Gastroesophageal sphincter (tissue), 3 donors: ENCODE data around the gene GABBR2.

Experiments
- POLR2A ChIP-seq, 2 donors: fragments of 450-650 bp; IDR thresholded peaks; one replicate each; pipeline ENCODE4 v1.6.1; 2017; ENCODE audit warnings: antibody characterized with exemption in 2 of 2, mild to moderate bottlenecking in 2 of 2, moderate library complexity in 1 of 2
- TF ChIP-seq, protein P1 (sequence below), 4 experiments: fragments of 200-600 bp in 2 of 4; fragments of 450-650 bp in 2 of 4; sonication (generic) in 1 of 4; IDR thresholded peaks; one replicate each; pipeline ENCODE4 v1.5.1; 2017 to 2019; ENCODE audit warnings: antibody characterized with exemption in 4 of 4, mild to moderate bottlenecking in 2 of 4, moderate library complexity in 2 of 4

DNA sequence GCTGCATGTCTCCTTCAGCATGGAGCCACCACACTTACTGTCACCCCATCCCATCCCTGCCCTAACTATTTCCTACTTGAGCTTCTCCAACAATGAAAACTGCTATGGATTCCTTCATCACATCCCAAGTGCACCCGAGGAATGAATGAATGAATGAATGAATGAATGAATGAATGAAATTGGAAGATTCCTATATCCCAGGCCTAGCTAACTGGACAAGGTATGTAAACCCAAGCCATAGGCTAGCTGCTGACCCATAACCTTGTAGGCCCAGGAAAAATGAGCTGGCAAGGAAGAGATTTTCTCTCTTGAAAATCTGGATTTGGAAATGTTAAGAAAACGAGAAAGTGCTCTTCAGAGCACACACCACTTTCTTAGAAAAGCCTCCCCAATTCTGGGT, 97.4 kb downstream of the GABBR2 start:
- TF ChIP-seq POLR2A (IDR thresholded peaks at IDR 0.05) = no peak
- TF ChIP-seq, protein P1, sequence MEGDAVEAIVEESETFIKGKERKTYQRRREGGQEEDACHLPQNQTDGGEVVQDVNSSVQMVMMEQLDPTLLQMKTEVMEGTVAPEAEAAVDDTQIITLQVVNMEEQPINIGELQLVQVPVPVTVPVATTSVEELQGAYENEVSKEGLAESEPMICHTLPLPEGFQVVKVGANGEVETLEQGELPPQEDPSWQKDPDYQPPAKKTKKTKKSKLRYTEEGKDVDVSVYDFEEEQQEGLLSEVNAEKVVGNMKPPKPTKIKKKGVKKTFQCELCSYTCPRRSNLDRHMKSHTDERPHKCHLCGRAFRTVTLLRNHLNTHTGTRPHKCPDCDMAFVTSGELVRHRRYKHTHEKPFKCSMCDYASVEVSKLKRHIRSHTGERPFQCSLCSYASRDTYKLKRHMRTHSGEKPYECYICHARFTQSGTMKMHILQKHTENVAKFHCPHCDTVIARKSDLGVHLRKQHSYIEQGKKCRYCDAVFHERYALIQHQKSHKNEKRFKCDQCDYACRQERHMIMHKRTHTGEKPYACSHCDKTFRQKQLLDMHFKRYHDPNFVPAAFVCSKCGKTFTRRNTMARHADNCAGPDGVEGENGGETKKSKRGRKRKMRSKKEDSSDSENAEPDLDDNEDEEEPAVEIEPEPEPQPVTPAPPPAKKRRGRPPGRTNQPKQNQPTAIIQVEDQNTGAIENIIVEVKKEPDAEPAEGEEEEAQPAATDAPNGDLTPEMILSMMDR (IDR thresholded peaks at IDR 0.05) = no peak
